Measurements from ENCODE around the gene AQP1.

Gene AQP1

DNA sequence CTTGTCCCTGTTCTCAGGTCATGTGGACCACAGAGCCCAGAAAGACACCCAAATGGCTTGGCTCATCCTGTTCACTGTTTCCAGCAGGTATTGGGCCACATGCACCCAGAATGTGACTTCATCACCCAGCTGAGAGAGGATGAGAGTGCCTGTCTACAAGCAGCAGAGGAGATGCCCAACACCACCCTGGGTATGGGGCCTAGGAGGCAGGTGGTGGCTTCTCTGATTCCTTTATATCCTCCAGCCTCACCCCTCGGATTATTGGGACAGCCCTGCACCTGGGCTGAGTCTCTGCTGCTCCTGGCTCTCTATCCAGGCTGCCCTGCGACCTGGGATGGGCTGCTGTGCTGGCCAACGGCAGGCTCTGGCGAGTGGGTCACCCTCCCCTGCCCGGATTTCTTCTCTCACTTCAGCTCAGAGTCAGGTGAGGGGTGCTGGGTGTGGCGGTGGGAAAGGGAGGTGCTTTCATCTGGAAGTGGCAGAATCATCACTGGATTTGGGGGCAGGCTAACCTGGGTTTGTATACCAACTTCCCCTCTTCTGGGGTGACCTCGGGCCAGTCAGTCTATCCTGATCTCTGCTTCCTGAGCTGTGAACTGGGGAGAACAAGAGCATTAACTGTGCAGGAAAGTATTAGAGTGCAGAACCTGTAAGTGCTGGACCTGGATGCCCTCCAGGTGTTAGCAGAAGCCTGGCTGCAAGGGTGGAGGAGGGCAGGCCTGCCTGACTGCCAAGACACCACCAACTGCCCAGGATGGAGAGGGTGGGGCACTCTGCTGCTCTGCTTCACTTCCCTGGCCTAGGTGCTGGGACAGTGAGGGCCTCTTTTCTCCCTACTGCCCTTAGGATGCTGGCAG is 57.3 kb downstream of the AQP1 start:
- no peak for TF ChIP-seq CTCF (IDR thresholded peaks at IDR 0.05; ENCODE audit: low read depth, low read length)
- H3K4me1 ChIP-seq, result no peaks in the 10 kb centered on the region
- no peaks in the 10 kb centered on the region for H3K36me3 ChIP-seq
- H3K9me3 ChIP-seq, result no peaks in the 10 kb centered on the region
- DNase-seq, result no peak
- no peaks in the 10 kb centered on the region for H3K27me3 ChIP-seq
- H3K4me3 ChIP-seq (ENCODE audit: low read depth, low read length), result no peak overlapping the region

DNA sequence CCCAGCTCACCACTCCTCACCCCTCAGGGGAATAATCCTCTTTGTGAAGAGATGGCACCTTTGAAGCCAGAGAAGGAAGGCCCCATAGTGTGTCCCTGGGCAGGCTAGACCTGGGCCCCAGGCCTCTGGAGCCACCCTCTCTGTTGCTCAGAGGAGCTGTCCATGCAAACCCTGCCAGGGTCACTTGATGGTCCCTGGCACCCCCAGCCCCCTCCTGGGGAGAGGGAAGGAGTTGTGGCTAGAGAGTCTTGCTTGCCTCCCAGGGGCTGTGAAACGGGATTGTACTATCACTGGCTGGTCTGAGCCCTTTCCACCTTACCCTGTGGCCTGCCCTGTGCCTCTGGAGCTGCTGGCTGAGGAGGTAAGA is 57.9 kb downstream of the AQP1 start:
- no peak for TF ChIP-seq CTCF (IDR thresholded peaks at IDR 0.05; ENCODE audit: low read depth, low read length)
- Histone ChIP-seq H3K4me3 (ENCODE audit: low read depth, low read length) (no peak overlapping the region), H3K4me1 (no peaks in the 10 kb centered on the region), H3K9me3 (no peaks in the 10 kb centered on the region), H3K36me3 (no peaks in the 10 kb centered on the region), H3K27me3 (no peaks in the 10 kb centered on the region)
- no peak for DNase-seq

DNA sequence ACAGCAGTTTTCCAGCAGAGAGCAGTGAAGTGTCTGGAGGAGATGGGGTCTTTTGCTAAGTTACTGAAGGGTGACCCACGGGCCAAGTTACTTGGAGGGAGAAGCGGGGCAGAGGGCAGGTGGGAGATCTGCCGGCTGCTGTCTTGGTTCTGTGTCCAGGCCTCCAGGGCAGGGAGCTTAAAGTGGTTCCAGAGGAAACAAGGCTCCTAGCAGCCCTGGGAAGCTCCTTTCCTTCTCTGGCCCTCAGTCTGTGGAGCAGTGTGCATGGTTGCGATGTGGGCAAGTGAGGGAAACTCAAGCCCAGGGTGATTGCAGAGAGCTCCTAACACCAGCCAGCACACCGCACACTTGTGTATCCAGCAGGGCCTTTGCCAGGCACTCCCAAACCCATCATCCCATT is 58.4 kb downstream of the AQP1 start:
- no peak for TF ChIP-seq CTCF (IDR thresholded peaks at IDR 0.05; ENCODE audit: low read depth, low read length)
- Histone ChIP-seq H3K36me3 (no peaks in the 10 kb centered on the region), H3K9me3 (no peaks in the 10 kb centered on the region), H3K4me1 (no peaks in the 10 kb centered on the region), H3K27me3 (no peaks in the 10 kb centered on the region), H3K4me3 (ENCODE audit: low read depth, low read length) (no peak overlapping the region)
- DNase-seq, result no peak

- no peaks in the 10 kb centered on the region for H3K27me3 ChIP-seq
Observed at GRCh38 chr7:30970594-30971094, 59.0 kb downstream of the AQP1 start.

DNA sequence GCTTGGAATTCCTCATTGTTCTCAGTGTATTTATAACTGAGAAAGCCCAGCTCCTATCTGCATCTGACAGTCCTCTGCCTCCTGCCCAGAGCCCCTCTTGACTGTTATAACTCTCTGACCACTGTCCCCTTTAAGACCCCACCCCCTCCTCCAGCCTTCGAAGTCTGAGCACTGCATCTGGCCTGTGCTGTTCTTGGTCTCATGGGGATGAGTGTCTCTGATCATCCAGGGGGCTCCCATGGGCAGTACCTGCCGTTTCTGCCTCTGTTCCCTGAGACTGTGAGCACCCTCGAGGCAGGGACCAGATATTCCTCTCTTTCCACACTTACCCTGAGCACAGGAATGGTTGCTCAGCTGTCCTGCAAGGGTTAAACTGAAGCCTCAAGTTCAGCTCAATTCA is 59.8 kb downstream of the AQP1 start:
- Histone ChIP-seq H3K4me1 (no peaks in the 10 kb centered on the region), H3K27me3 (no peaks in the 10 kb centered on the region), H3K9me3 (no peaks in the 10 kb centered on the region), H3K36me3 (no peaks in the 10 kb centered on the region), H3K4me3 (ENCODE audit: low read depth, low read length) (no peak overlapping the region)
- no peak for DNase-seq
- no peak for TF ChIP-seq CTCF (IDR thresholded peaks at IDR 0.05; ENCODE audit: low read depth, low read length)

More at GRCh38 chr7:30970594-30971094, 59.0 kb downstream of the AQP1 start:
- no peaks in the 10 kb centered on the region for H3K4me1 ChIP-seq
- no peak for DNase-seq
- no peak overlapping the region for H3K4me3 ChIP-seq (ENCODE audit: low read depth, low read length)
- H3K36me3 ChIP-seq, result no peaks in the 10 kb centered on the region
- H3K9me3 ChIP-seq, result no peaks in the 10 kb centered on the region
- TF ChIP-seq CTCF (IDR thresholded peaks at IDR 0.05; ENCODE audit: low read depth, low read length), result no peak

DNA sequence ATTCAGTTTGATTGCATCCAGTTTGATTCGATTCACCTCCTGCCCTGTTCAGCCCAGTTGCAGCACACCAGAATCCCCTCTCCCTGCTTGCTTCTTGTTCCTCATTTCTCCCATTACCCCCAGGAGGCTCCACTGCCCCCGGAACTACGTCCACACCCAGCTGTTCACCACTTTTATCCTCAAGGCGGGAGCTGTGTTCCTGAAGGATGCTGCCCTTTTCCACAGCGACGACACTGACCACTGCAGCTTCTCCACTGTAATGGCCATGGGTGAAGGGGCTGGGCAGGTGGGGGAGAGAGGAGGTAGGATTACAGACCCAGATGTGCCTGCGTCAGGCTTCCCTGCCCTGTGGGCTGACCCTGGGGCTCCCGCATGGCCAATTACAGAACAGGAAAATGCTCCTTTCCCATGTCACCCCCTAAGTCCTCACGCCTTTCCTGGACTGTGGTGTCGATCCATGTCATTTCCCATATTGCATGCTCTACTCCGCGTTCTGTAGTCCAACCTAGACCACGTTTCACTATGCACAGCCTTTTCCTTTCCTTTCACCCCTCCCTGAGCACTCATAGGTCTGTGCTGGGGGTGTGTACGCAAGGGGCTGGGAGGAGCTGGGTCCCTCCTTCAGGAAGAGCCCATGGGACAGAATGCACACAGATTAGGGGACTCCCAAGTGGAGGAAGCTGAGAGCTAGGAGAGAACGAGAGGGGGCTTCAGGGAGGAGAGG is 60.3 kb downstream of the AQP1 start:
- no peak for TF ChIP-seq CTCF (IDR thresholded peaks at IDR 0.05; ENCODE audit: low read depth, low read length)
- no peak overlapping the region for H3K4me3 ChIP-seq (ENCODE audit: low read depth, low read length)
- H3K36me3 ChIP-seq, result no peaks in the 10 kb centered on the region
- no peaks in the 10 kb centered on the region for H3K9me3 ChIP-seq
- H3K27me3 ChIP-seq, result no peaks in the 10 kb centered on the region
- no peaks in the 10 kb centered on the region for H3K4me1 ChIP-seq
- no peak for DNase-seq
